Measurements from ENCODE around the gene PXDN.

GRCh38 chr2:1664698-1665097 is 79.6 kb downstream of the PXDN start:
- TF ChIP-seq EZH2phosphoT487 (IDR thresholded peaks at IDR 0.05; ENCODE audit: borderline replicate concordance) (no peak), CTCF (conservative IDR thresholded peaks at IDR 0.05; ENCODE audit: low read length) (no peak)

Data from Loucy (cell line).